K562 (cell line): ENCODE measurements around the gene CTSH. TPM values are rescaled to one million over a fixed set of nuclear protein-coding genes. Genes with fewer than 3 reads are reported as not detected.

ENCODE experiments used
- ATF1 ChIP-seq, 2 experiments: fragments of 450-650 bp in 1 of 2; IDR thresholded peaks; 2 replicates each; pipeline ENCODE4 v1.6.1; 2016; ENCODE audit warnings: missing compliant biosample characterization in 1 of 2, missing genetic modification characterization in 1 of 2
- BRD9 ChIP-seq: fragments of 450-650 bp; IDR thresholded peaks from 2 replicates; pipeline ENCODE4 v1.6.1; 2018; ENCODE audit warnings: low read depth; ENCODE audit not compliant: partially characterized antibody
- CREM ChIP-seq: IDR thresholded peaks from 2 replicates; pipeline ENCODE4 v1.6.1; 2014; ENCODE audit warnings: antibody characterized with exemption, low read depth
- CSDE1 ChIP-seq, 2 experiments: fragments of 450-650 bp; IDR thresholded peaks; 2 replicates each; pipeline ENCODE4 v1.6.1; 2016; ENCODE audit warnings: mild to moderate bottlenecking in 1 of 2
- FOXP1 ChIP-seq: sonication (generic); formaldehyde crosslinking; IDR thresholded peaks from 2 replicates; pipeline ENCODE4 v1.8.0; 2022; ENCODE audit warnings: mild to moderate bottlenecking, missing genetic modification reagents
- JUNB ChIP-seq: fragments of 450-650 bp; formaldehyde crosslinking; conservative IDR thresholded peaks from 2 replicates; pipeline ENCODE4 v1.4.0; 2020; ENCODE audit warnings: mild to moderate bottlenecking
- RBM34 ChIP-seq: fragments of 200-400 bp; formaldehyde crosslinking; IDR thresholded peaks from 2 replicates; pipeline ENCODE4 v1.6.1; 2018; ENCODE audit warnings: low read length, borderline replicate concordance; ENCODE audit not compliant: insufficient read depth
- SETDB1 ChIP-seq: IDR thresholded peaks from one replicate; pipeline ENCODE4 v1.6.1; 2012; ENCODE audit warnings: low read length, control low read depth, inconsistent platforms
- TAF7 ChIP-seq: fragments of 450-650 bp; IDR thresholded peaks from 2 replicates; pipeline ENCODE4 v1.6.1; 2016; ENCODE audit warnings: missing genetic modification characterization, missing compliant biosample characterization
- TEAD1 ChIP-seq, 2 experiments: fragments of 450-650 bp in 1 of 2; sonication (generic) in 1 of 2; formaldehyde crosslinking; IDR thresholded peaks; 2 replicates each; pipeline versions ENCODE4 v1.4.0 to v1.8.0; 2020 to 2022; ENCODE audit warnings: mild to moderate bottlenecking in 2 of 2, missing genetic modification reagents in 1 of 2
- TEAD2 ChIP-seq: fragments of 450-650 bp; IDR thresholded peaks from 2 replicates; pipeline ENCODE4 v1.6.1; 2016; ENCODE audit warnings: missing genetic modification characterization, control low read depth, missing compliant biosample characterization
- TEAD4 ChIP-seq, 2 experiments: sonication (generic) in 1 of 2; formaldehyde crosslinking in 1 of 2; IDR thresholded peaks; 2 replicates each; pipeline versions ENCODE4 v1.6.1 to v1.8.0; 2012 to 2022; ENCODE audit warnings: borderline replicate concordance in 1 of 2, inconsistent platforms in 1 of 2, low read length in 1 of 2, mild to moderate bottlenecking in 1 of 2, missing genetic modification reagents in 1 of 2
- ZBTB1 ChIP-seq: sonication (generic); formaldehyde crosslinking; IDR thresholded peaks from 2 replicates; pipeline ENCODE4 v1.8.1; 2023; ENCODE audit warnings: missing genetic modification reagents, low read depth, mild to moderate bottlenecking, borderline replicate concordance
- ZEB2 ChIP-seq: fragments of 450-650 bp; IDR thresholded peaks from 2 replicates; pipeline ENCODE4 v1.6.1; 2016
- ZKSCAN8 ChIP-seq: fragments of 200-800 bp; sonication (Bioruptor generic); IDR thresholded peaks from 2 replicates; pipeline ENCODE4 v1.6.1; 2016; ENCODE audit warnings: missing genetic modification characterization, missing compliant biosample characterization
- ZNF175 ChIP-seq: fragments of 200-800 bp; sonication (Bioruptor generic); IDR thresholded peaks from 2 replicates; pipeline ENCODE4 v1.6.1; 2016; ENCODE audit warnings: low read depth, mild to moderate bottlenecking, missing genetic modification characterization, missing compliant biosample characterization
- ZNF395 ChIP-seq: fragments of 200-800 bp; sonication (Bioruptor generic); IDR thresholded peaks from 2 replicates; pipeline ENCODE4 v1.6.1; 2017; ENCODE audit warnings: missing genetic modification characterization, missing compliant biosample characterization
- ZZZ3 ChIP-seq: fragments of 450-650 bp; IDR thresholded peaks from 2 replicates; pipeline ENCODE4 v1.6.1; 2016; ENCODE audit warnings: antibody characterized with exemption, mild to moderate bottlenecking, moderate library complexity
- polyA plus RNA-seq, 8 experiments: library from polyadenylated mRNA; depleted of rRNA in 4 of 8; stranded (reverse) in 5 of 8; unstranded in 3 of 8; fragments of >200 nt; fragmentation: Nextera tagmentation in 2 of 8; fragmentation: Illumina TruSeq in 1 of 8; extraction: Ambion mirVana in 2 of 8; extraction: Trizol in 1 of 8; gene quantifications; 2 replicates each; pipeline versions ENCODE4 v1.2.1 to v1.2.3, GENCODE V29; 2011 to 2014; ENCODE audit warnings: inconsistent platforms in 1 of 8, missing spikeins in 1 of 8
- total RNA-seq, 7 experiments: library from RNA; depleted of rRNA in 6 of 7; stranded (reverse); fragments of >200 nt in 6 of 7; fragmentation: Illumina TruSeq in 2 of 7; extraction: Trizol in 2 of 7; gene quantifications; 2 replicates each; pipeline versions ENCODE4 v1.2.1 to v1.2.3, GENCODE V29; 2011 to 2021; ENCODE audit warnings: low replicate concordance in 1 of 7
- TF ChIP-seq, protein P1 (sequence below): sonication (generic); formaldehyde crosslinking; IDR thresholded peaks from 2 replicates; pipeline ENCODE4 v1.8.0; 2022; ENCODE audit warnings: missing genetic modification reagents, mild to moderate bottlenecking, borderline replicate concordance
- TF ChIP-seq, protein P2 (sequence below): fragments of 200-400 bp; formaldehyde crosslinking; IDR thresholded peaks from 2 replicates; pipeline ENCODE4 v1.6.1; 2017; ENCODE audit warnings: mild to moderate bottlenecking, low read depth, low read length, moderate library complexity
- TF ChIP-seq, protein P3 (sequence below): fragments of 250-450 bp; sonication (Bioruptor Pico); IDR thresholded peaks from 2 replicates; pipeline ENCODE4 v1.5.1; 2021; ENCODE audit warnings: mild to moderate bottlenecking

Gene CTSH
- total and polyA plus RNA-seq, 9 of the 15 experiments (the other 6 are each of a cell fraction or from before 2014, with no cell fraction given) = 15.0 to 462 (median 173) TPM

DNA sequence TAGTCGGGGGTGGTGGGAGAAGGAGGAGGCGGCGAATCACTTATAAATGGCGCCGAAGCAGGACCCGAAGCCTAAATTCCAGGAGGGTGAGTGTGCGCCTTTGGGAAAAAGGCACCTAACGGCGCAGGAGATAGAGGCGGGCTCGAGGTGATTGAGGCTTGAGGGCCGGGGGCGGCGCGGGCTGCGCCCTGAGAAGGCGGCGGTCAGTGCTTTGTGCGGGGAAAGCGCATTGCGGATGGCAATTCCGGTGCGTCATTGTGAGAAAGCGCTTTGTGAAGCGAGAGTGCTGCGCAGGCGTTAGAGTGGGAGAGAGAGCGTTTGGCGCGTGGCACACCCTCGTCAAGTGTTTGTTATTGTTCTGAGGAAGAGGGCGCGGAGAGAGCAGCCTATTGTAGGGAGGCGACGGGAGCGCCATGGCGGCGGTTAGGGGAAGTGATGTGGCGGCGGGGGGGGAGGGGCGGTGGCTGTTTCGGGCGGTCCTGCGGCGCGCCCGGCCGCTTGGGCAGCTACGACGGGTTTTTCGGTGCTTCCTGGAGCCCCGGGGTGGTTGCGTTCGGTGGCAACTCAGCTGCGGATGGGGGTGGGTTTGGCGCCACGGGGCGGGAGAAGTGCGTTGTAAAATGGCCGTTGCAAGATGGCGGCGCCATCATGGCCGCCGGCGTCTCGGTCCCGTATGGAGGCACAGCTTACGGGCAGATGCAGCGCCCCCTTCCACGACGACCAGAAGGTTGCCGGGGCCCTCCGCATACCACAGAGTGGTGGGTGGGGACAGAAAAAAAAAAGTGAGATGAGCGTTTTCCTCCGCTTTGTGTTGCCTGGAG lies 71.7 kb downstream of the CTSH start (continued):
- TF ChIP-seq, protein P1, sequence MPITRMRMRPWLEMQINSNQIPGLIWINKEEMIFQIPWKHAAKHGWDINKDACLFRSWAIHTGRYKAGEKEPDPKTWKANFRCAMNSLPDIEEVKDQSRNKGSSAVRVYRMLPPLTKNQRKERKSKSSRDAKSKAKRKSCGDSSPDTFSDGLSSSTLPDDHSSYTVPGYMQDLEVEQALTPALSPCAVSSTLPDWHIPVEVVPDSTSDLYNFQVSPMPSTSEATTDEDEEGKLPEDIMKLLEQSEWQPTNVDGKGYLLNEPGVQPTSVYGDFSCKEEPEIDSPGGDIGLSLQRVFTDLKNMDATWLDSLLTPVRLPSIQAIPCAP (CRISPR knock-in tag) = no peak
- TF ChIP-seq ZKSCAN8 (no peak), FOXP1 (CRISPR knock-in tag) (no peak; the same call in 1 of the 2 replicates), ZZZ3 (no peak), CREM (peak; percentile 80; the same call in 1 of the 2 replicates), CSDE1 (IDR thresholded peaks at IDR 0.05) (peak in 1 of 2 experiments; percentile 94; a peak in 2 of 4 replicates), ATF1 (CRISPR knock-in tag; IDR thresholded peaks at IDR 0.05) (no peak), ATF1 (tag; IDR thresholded peaks at IDR 0.05) (peak; percentile 61), JUNB (CRISPR knock-in tag) (0 out of 2 replicates have a peak, but pooled peaks have one; percentile 12), RBM34 (no peak), TAF7 (tag) (peak; percentile 74), ZNF395 (CRISPR knock-in tag) (peak; percentile 86), TEAD1 (CRISPR knock-in tag; IDR thresholded peaks at IDR 0.05) (peak; percentile 53 to 79; a peak in 3 of 4 replicates), TEAD2 (tag) (peak; percentile 66), ZEB2 (no peak), SETDB1 (no peak), BRD9 (peak; percentile 80), ZBTB1 (CRISPR knock-in tag) (no peak), TEAD4 (IDR thresholded peaks at IDR 0.05; ENCODE audit: low read length) (peak; percentile 48; the same call in 1 of the 2 replicates), TEAD4 (CRISPR knock-in tag; IDR thresholded peaks at IDR 0.05; ENCODE audit: borderline replicate concordance) (no peak), ZNF175 (CRISPR knock-in tag) (peak; percentile 59; the same call in 1 of the 2 replicates)
- TF ChIP-seq, protein P2, sequence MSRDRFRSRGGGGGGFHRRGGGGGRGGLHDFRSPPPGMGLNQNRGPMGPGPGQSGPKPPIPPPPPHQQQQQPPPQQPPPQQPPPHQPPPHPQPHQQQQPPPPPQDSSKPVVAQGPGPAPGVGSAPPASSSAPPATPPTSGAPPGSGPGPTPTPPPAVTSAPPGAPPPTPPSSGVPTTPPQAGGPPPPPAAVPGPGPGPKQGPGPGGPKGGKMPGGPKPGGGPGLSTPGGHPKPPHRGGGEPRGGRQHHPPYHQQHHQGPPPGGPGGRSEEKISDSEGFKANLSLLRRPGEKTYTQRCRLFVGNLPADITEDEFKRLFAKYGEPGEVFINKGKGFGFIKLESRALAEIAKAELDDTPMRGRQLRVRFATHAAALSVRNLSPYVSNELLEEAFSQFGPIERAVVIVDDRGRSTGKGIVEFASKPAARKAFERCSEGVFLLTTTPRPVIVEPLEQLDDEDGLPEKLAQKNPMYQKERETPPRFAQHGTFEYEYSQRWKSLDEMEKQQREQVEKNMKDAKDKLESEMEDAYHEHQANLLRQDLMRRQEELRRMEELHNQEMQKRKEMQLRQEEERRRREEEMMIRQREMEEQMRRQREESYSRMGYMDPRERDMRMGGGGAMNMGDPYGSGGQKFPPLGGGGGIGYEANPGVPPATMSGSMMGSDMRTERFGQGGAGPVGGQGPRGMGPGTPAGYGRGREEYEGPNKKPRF = no peak
- TF ChIP-seq, protein P3, sequence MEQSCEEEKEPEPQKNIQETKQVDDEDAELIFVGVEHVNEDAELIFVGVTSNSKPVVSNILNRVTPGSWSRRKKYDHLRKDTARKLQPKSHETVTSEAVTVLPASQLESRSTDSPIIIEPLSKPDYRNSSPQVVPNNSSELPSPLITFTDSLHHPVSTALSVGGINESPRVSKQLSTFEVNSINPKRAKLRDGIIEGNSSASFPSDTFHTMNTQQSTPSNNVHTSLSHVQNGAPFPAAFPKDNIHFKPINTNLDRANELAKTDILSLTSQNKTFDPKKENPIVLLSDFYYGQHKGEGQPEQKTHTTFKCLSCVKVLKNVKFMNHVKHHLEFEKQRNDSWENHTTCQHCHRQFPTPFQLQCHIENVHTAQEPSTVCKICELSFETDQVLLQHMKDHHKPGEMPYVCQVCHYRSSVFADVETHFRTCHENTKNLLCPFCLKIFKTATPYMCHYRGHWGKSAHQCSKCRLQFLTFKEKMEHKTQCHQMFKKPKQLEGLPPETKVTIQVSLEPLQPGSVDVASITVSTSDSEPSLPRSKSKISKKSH = no peak
